H1 (cell line): ENCODE data around the gene TEX36. TPM values are rescaled to one million over a fixed set of nuclear protein-coding genes. Genes with fewer than 3 reads are reported as not detected.

ENCODE experiments used
- CTCF ChIA-PET: fragments of 300-600 bp; sonication (Branson Sonifier 250); formaldehyde crosslinking; loops from one replicate; lab custom pipeline; 2021; ENCODE audit not compliant: partially characterized antibody; lab: Charles Lee
- POLR2A ChIA-PET: fragments of 300-600 bp; sonication (Branson Sonifier 250); formaldehyde crosslinking; loops from one replicate; lab custom pipeline; 2021; ENCODE audit warnings: inconsistent platforms; ENCODE audit not compliant: partially characterized antibody; lab: Charles Lee
- DNase-seq, 2 experiments: peaks; one replicate each; pipeline versions ENCODE4 v3.0.0 to v3.0.0-alpha.2; 2010 to 2022; ENCODE audit warnings: low spot score in 2 of 2, low read depth in 1 of 2, mixed read lengths in 1 of 2
- FAIRE-seq: peaks from 2 replicates; lab custom pipeline; 2011; peaks lifted over from hg19 to GRCh38; lab: Jason Lieb, UNC
- H2AFZ ChIP-seq: 2 replicates; pipeline ENCODE4 v1.8.1; 2012; ENCODE audit warnings: low read length, inconsistent platforms
- H2AK5ac ChIP-seq: 2 replicates; pipeline ENCODE4 v1.6.1; 2013; ENCODE audit warnings: low read depth, low read length
- H2BK120ac ChIP-seq: replicated peaks from 2 replicates; pipeline ENCODE3; 2013; ENCODE audit warnings: low read depth, low read length, inconsistent platforms
- H2BK12ac ChIP-seq: 2 replicates; pipeline ENCODE4 v1.6.1; 2013; ENCODE audit warnings: low read depth, low read length
- H2BK15ac ChIP-seq: 2 replicates; pipeline ENCODE4 v1.6.1; 2013; ENCODE audit warnings: low read length
- H2BK20ac ChIP-seq: 2 replicates; pipeline ENCODE4 v1.6.1; 2013; ENCODE audit warnings: low read length
- H2BK5ac ChIP-seq: 2 replicates; pipeline ENCODE4 v1.6.1; 2013; ENCODE audit warnings: low read depth, low read length
- H3K14ac ChIP-seq: 2 replicates; pipeline ENCODE4 v1.6.1; 2013; ENCODE audit warnings: inconsistent platforms; ENCODE audit not compliant: insufficient read length
- H3K18ac ChIP-seq: 2 replicates; pipeline ENCODE4 v1.6.1; 2013; ENCODE audit warnings: low read length; ENCODE audit errors: extremely low read depth
- H3K23ac ChIP-seq: 2 replicates; pipeline ENCODE4 v1.6.1; 2013; ENCODE audit warnings: inconsistent platforms; ENCODE audit not compliant: insufficient read length
- H3K23me2 ChIP-seq: 2 replicates; pipeline ENCODE4 v1.6.1; 2013; ENCODE audit warnings: low read depth, low read length
- H3K27ac ChIP-seq: 2 replicates; pipeline ENCODE4 v1.6.1; 2011; ENCODE audit warnings: low read depth, low read length, inconsistent platforms
- H3K27me3 ChIP-seq, 4 experiments: replicated peaks in 1 of 4; 1 replicate in 1 of 4; 2 replicates in 3 of 4; pipeline versions ENCODE4 v1.6.1 to v1.8.1; 2011 to 2013; ENCODE audit warnings: low read length in 3 of 4, mild to moderate bottlenecking in 3 of 4, inconsistent platforms in 2 of 4, mixed read lengths in 2 of 4, moderate library complexity in 1 of 4; ENCODE audit not compliant: control insufficient read depth in 3 of 4, insufficient read depth in 3 of 4; ENCODE audit errors: extremely low read depth in 1 of 4
- H3K36me3 ChIP-seq, 4 experiments: 2 replicates each; pipeline versions ENCODE4 v1.6.1 to v1.8.1; 2011 to 2013; ENCODE audit warnings: mild to moderate bottlenecking in 4 of 4, low read length in 3 of 4, moderate library complexity in 2 of 4, control low read depth in 1 of 4, inconsistent platforms in 1 of 4; ENCODE audit not compliant: insufficient read depth in 4 of 4, control insufficient read depth in 2 of 4
- H3K4ac ChIP-seq: replicated peaks from 2 replicates; pipeline ENCODE3; 2013; ENCODE audit warnings: low read length, low read depth, mixed read lengths, inconsistent platforms; ENCODE audit not compliant: insufficient read length
- H3K4me1 ChIP-seq, 4 experiments: replicated peaks in 1 of 4; 1 replicate in 1 of 4; 2 replicates in 3 of 4; pipeline versions ENCODE4 v1.6.1 to v1.8.1; 2011 to 2013; ENCODE audit warnings: low read length in 3 of 4, inconsistent platforms in 2 of 4, mixed read lengths in 1 of 4; ENCODE audit not compliant: insufficient read depth in 4 of 4, control insufficient read depth in 3 of 4
- H3K4me2 ChIP-seq, 2 experiments: 2 replicates each; pipeline versions ENCODE4 v1.6.1 to v1.8.1; 2011 to 2013; ENCODE audit warnings: low read depth in 2 of 2, low read length in 2 of 2, control low read depth in 1 of 2, inconsistent platforms in 1 of 2, mild to moderate bottlenecking in 1 of 2; ENCODE audit not compliant: insufficient read depth in 1 of 2
- H3K4me3 ChIP-seq, 4 experiments: fragments of 200-600, 300-600 bp in 1 of 4; sonication (generic), shearing (Covaris generic), sonication (Bioruptor Twin) in 1 of 4; 2 replicates each; pipeline versions ENCODE4 v1.5.1 to v1.8.1; 2011 to 2016; ENCODE audit warnings: low read length in 4 of 4, low read depth in 3 of 4, control low read depth in 2 of 4, inconsistent platforms in 2 of 4, mild to moderate bottlenecking in 2 of 4, mixed read lengths in 1 of 4, moderate library complexity in 1 of 4; ENCODE audit not compliant: insufficient read depth in 2 of 4; ENCODE audit errors: extremely low read depth in 1 of 4
- H3K56ac ChIP-seq: replicated peaks from 2 replicates; pipeline ENCODE3; 2013; ENCODE audit warnings: low read depth, mild to moderate bottlenecking, mixed read lengths, low read length, inconsistent platforms; ENCODE audit not compliant: insufficient read length
- H3K79me1 ChIP-seq: 2 replicates; pipeline ENCODE4 v1.6.1; 2013; ENCODE audit warnings: low read depth, low read length, control low read depth
- H3K79me2 ChIP-seq, 2 experiments: 2 replicates each; pipeline versions ENCODE4 v1.6.1 to v1.8.1; 2012 to 2013; ENCODE audit warnings: low read length in 2 of 2, mild to moderate bottlenecking in 2 of 2, inconsistent platforms in 1 of 2; ENCODE audit not compliant: insufficient read depth in 2 of 2, control insufficient read depth in 1 of 2
- H3K9ac ChIP-seq, 4 experiments: replicated peaks in 1 of 4; 1 replicate in 1 of 4; 2 replicates in 3 of 4; pipeline versions ENCODE4 v1.6.1 to v1.8.1; 2011 to 2013; ENCODE audit warnings: low read depth in 3 of 4, low read length in 3 of 4, control low read depth in 2 of 4, mild to moderate bottlenecking in 2 of 4, moderate library complexity in 2 of 4, inconsistent platforms in 1 of 4; ENCODE audit errors: extremely low read depth in 1 of 4
- H3K9me3 ChIP-seq, 2 experiments: 2 replicates each; pipeline versions ENCODE4 v1.6.1 to v1.8.1; 2012 to 2013; ENCODE audit warnings: mild to moderate bottlenecking in 2 of 2, moderate library complexity in 2 of 2, control low read depth in 1 of 2, inconsistent platforms in 1 of 2, low read depth in 1 of 2, low read length in 1 of 2, mixed read lengths in 1 of 2; ENCODE audit not compliant: insufficient read depth in 2 of 2
- H4K20me1 ChIP-seq, 2 experiments: replicated peaks in 1 of 2; 2 replicates each; pipeline versions ENCODE3 to v1.8.1; 2011 to 2013; ENCODE audit warnings: inconsistent platforms in 2 of 2, low read length in 2 of 2, mild to moderate bottlenecking in 1 of 2; ENCODE audit not compliant: insufficient read depth in 2 of 2, control insufficient read depth in 1 of 2
- H4K5ac ChIP-seq: 2 replicates; pipeline ENCODE4 v1.6.1; 2013; ENCODE audit warnings: low read length, low read depth, mixed read lengths, inconsistent platforms; ENCODE audit not compliant: insufficient read length
- H4K8ac ChIP-seq: 2 replicates; pipeline ENCODE4 v1.8.0; 2013; ENCODE audit warnings: mild to moderate bottlenecking, moderate library complexity, low read length, inconsistent platforms; ENCODE audit not compliant: insufficient read depth; ENCODE audit errors: extremely low read depth
- H4K91ac ChIP-seq: replicated peaks from 2 replicates; pipeline ENCODE3; 2013; ENCODE audit warnings: low read length, mixed read lengths, inconsistent platforms; ENCODE audit not compliant: insufficient read length
- BCL11A ChIP-seq, 2 experiments: IDR thresholded peaks; one replicate each; pipeline ENCODE4 v1.6.1; 2011; ENCODE audit warnings: low read depth in 2 of 2, low read length in 2 of 2, mild to moderate bottlenecking in 2 of 2
- CHD1 ChIP-seq: IDR thresholded peaks from 2 replicates; pipeline ENCODE4 v1.6.1; 2012; ENCODE audit warnings: low read depth, low read length, improper control_type of control experiment
- EP300 ChIP-seq, 2 experiments: IDR thresholded peaks; 1 replicate in 1 of 2; 2 replicates in 1 of 2; pipeline ENCODE4 v1.6.1; 2011 to 2012; ENCODE audit warnings: low read depth in 2 of 2, low read length in 2 of 2, mild to moderate bottlenecking in 2 of 2, borderline replicate concordance in 1 of 2, inconsistent platforms in 1 of 2, moderate library complexity in 1 of 2
- EZH2 ChIP-seq: fragments of 200-600 bp; sonication (generic); IDR thresholded peaks from 2 replicates; pipeline ENCODE4 v1.7.1; 2012; ENCODE audit warnings: low read depth, mild to moderate bottlenecking, moderate library complexity, low read length, inconsistent platforms; ENCODE audit not compliant: severe bottlenecking
- FOSL1 ChIP-seq: IDR thresholded peaks from 2 replicates; pipeline ENCODE4 v1.6.1; 2011; ENCODE audit warnings: mild to moderate bottlenecking, low read depth, low read length, moderate library complexity; ENCODE audit not compliant: insufficient read depth
- GTF2F1 ChIP-seq: IDR thresholded peaks from 2 replicates; pipeline ENCODE4 v1.6.1; 2012; ENCODE audit warnings: low read depth, low read length, improper control_type of control experiment, borderline replicate concordance
- KDM5A ChIP-seq: fragments of 200-600 bp; IDR thresholded peaks from 2 replicates; pipeline ENCODE4 v1.7.1; 2012; ENCODE audit warnings: mild to moderate bottlenecking, low read length, inconsistent platforms, mixed read lengths
- MAFK ChIP-seq: IDR thresholded peaks from 2 replicates; pipeline ENCODE4 v1.6.1; 2012; ENCODE audit warnings: low read depth, mild to moderate bottlenecking, improper control_type of control experiment, low read length
- RFX5 ChIP-seq: IDR thresholded peaks from 2 replicates; pipeline ENCODE4 v1.6.1; 2011; ENCODE audit warnings: low read depth, low read length, improper control_type of control experiment, borderline replicate concordance
- WGBS, 2 experiments: shearing (Covaris generic) in 1 of 2; methylation state at CpG; one replicate each; pipeline versions ENCODE4 v1.1.6 to v1.1.7; 2013 to 2015; ENCODE audit warnings: low lambda C conversion rate in 2 of 2, mixed read lengths in 2 of 2, inconsistent platforms in 1 of 2, low coverage in 1 of 2, missing lambda C conversion rate in 1 of 2; ENCODE audit not compliant: insufficient replicate concordance in 2 of 2, insufficient coverage in 1 of 2, insufficient read length in 1 of 2; ENCODE audit errors: extremely low coverage in 1 of 2, missing lambda C conversion rate in 1 of 2; 5-methylcytosine and 5-hydroxymethylcytosine counted together
- polyA plus RNA-seq, 7 experiments: library from polyadenylated mRNA; depleted of rRNA in 3 of 7; stranded (reverse) in 5 of 7; unstranded in 2 of 7; fragments of >200 nt in 5 of 7; fragments of 200-250 nt in 2 of 7; gene quantifications; 1 replicate in 5 of 7; 2 replicates in 1 of 7; 4 replicates in 1 of 7; pipeline versions ENCODE4 v1.2.1 to v1.2.3, GENCODE V29; 2011 to 2013; ENCODE audit warnings: missing spikeins in 2 of 7, mixed read lengths in 2 of 7
- total RNA-seq: library from RNA; stranded (reverse); fragmentation: NEBNext Ultra II Directional; extraction: Animal tissue kit (Norgen Biotek cat#: 25700); gene quantifications from 2 replicates; pipeline ENCODE4 v1.2.1, GENCODE V29; 2021
- TF ChIP-seq, protein P1 (sequence below), 3 experiments: IDR thresholded peaks; 1 replicate in 2 of 3; 2 replicates in 1 of 3; pipeline versions ENCODE4 v1.5.1 to v1.6.1; 2011; ENCODE audit warnings: low read length in 3 of 3, mild to moderate bottlenecking in 3 of 3, inconsistent platforms in 2 of 3, low read depth in 1 of 3, moderate library complexity in 1 of 3; ENCODE audit not compliant: insufficient read depth in 1 of 3; ENCODE audit errors: control extremely low read depth in 1 of 3
- TF ChIP-seq, protein P2 (sequence below): IDR thresholded peaks from 2 replicates; pipeline ENCODE4 v1.6.1; 2012; ENCODE audit warnings: inconsistent platforms

TEX36 gene
- total and polyA plus RNA-seq, 2 of the 8 experiments (the other 6 are each of a cell fraction or from before 2014, with no cell fraction given), result not detected

DNA sequence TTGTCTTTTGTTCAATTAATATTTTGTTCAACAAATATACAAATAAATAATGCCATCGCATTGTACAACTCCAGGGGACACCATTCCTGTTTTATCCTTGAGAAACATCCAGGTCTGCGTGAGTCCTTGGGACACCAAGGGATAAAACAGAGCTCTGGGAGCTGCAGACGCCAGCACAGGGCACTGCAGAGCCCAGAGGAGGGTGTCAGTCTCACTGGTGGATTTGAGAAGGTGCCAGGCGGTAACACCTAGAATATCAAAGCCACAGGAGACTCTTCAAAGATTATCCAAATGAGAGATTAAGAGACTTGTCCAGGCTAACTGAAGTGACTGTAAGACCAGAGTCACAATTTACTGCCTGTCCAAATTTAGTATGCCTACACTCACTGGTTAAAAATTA is 55.3 kb downstream of the TEX36 start:
- no peak overlapping the region for H3K14ac ChIP-seq
- FAIRE-seq, result no peak
- CTCF ChIA-PET, result interaction anchor here (1.0 kb wide), 1 partner anchor 33 kb away, joined by 3 read pairs; no protein-coding TSS in a partner anchor
- TF ChIP-seq KDM5A (no peak), RFX5 (no peak), BCL11A (IDR thresholded peaks at IDR 0.05; ENCODE audit: low read depth in 2 of 2, low read length in 2 of 2) (no peak), CHD1 (no peak), MAFK (no peak), EP300 (IDR thresholded peaks at IDR 0.05; ENCODE audit: borderline replicate concordance in 1 of 2, low read depth in 2 of 2, low read length in 2 of 2) (no peak), FOSL1 (no peak), GTF2F1 (no peak), EZH2 (no peak)
- TF ChIP-seq, protein P1, sequence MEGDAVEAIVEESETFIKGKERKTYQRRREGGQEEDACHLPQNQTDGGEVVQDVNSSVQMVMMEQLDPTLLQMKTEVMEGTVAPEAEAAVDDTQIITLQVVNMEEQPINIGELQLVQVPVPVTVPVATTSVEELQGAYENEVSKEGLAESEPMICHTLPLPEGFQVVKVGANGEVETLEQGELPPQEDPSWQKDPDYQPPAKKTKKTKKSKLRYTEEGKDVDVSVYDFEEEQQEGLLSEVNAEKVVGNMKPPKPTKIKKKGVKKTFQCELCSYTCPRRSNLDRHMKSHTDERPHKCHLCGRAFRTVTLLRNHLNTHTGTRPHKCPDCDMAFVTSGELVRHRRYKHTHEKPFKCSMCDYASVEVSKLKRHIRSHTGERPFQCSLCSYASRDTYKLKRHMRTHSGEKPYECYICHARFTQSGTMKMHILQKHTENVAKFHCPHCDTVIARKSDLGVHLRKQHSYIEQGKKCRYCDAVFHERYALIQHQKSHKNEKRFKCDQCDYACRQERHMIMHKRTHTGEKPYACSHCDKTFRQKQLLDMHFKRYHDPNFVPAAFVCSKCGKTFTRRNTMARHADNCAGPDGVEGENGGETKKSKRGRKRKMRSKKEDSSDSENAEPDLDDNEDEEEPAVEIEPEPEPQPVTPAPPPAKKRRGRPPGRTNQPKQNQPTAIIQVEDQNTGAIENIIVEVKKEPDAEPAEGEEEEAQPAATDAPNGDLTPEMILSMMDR (IDR thresholded peaks at IDR 0.05; ENCODE audit: control extremely low read depth in 1 of 3, insufficient read depth in 1 of 3, low read depth in 1 of 3, low read length in 3 of 3), result no peak
- TF ChIP-seq, protein P2, sequence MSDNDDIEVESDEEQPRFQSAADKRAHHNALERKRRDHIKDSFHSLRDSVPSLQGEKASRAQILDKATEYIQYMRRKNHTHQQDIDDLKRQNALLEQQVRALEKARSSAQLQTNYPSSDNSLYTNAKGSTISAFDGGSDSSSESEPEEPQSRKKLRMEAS, result no peak

More for the DNA sequence above, 55.3 kb downstream of the TEX36 start:
- POLR2A ChIA-PET, result no interaction called here
- H3K4me2 ChIP-seq, result no peak overlapping the region
- H2BK5ac ChIP-seq, result no peak overlapping the region
- no peak overlapping the region for H4K91ac ChIP-seq
- no peak overlapping the region for H3K23ac ChIP-seq
- no peaks in the 10 kb centered on the region for H3K36me3 ChIP-seq
- H2BK12ac ChIP-seq, result no peak overlapping the region
- no peak overlapping the region for H2BK15ac ChIP-seq
- H3K4me1 ChIP-seq, result peaks cover 0 to 5% (median 0%) of the 10 kb centered on the region in 4 experiments; a peak in 2 of 7 replicates
- WGBS, 2 experiments, result 83% methylated on average over 4 of the region's 4 CpGs; no CpG with 5 or more reads in 1 of the 2 experiments
- no peaks in the 10 kb centered on the region for H3K23me2 ChIP-seq
- no peak overlapping the region for H2BK120ac ChIP-seq
- H3K18ac ChIP-seq, result no peak overlapping the region
- no peaks in the 10 kb centered on the region for H3K79me1 ChIP-seq
- H4K8ac ChIP-seq, result no peak overlapping the region
- no peak overlapping the region for H2AFZ ChIP-seq
- no peak overlapping the region for H2BK20ac ChIP-seq
- no peak for DNase-seq
- H3K9ac ChIP-seq, result no peak overlapping the region
- H3K27me3 ChIP-seq, result no peaks in the 10 kb centered on the region
- H4K20me1 ChIP-seq, result no peaks in the 10 kb centered on the region
- H4K5ac ChIP-seq, result no peak overlapping the region
- no peak overlapping the region for H2AK5ac ChIP-seq
- H3K4me3 ChIP-seq, result no peak overlapping the region
- H3K56ac ChIP-seq, result no peak overlapping the region
- H3K4ac ChIP-seq, result no peak overlapping the region
- H3K79me2 ChIP-seq, result no peaks in the 10 kb centered on the region
- no peaks in the 10 kb centered on the region for H3K9me3 ChIP-seq
- H3K27ac ChIP-seq, result no peak overlapping the region
